WTC11 (cell line): Measurements from ENCODE around the gene IRF3. TPM values are rescaled to one million over a fixed set of nuclear protein-coding genes. Genes with fewer than 3 reads are reported as not detected.

Experiments used
- ATAC-seq: fragments of 200-7000 bp; cut with Tn5 transposase; 2 replicates; pipeline ENCODE4 v1.10.0; 2021; ENCODE audit warnings: mild to moderate bottlenecking, moderate library complexity
- CTCF ChIA-PET: fragments of 300-600 bp; sonication (Branson Sonifier 250); formaldehyde crosslinking; loops from one replicate; lab custom pipeline; 2021; ENCODE audit warnings: antibody characterized with exemption; lab: Charles Lee
- POLR2A ChIA-PET: fragments of 350-600 bp; sonication (Branson Sonifier 250); formaldehyde crosslinking; loops from one replicate; lab custom pipeline; 2021; ENCODE audit warnings: antibody characterized with exemption; lab: Charles Lee
- DNase-seq: peaks from one replicate; pipeline ENCODE4 v3.0.0; 2021; ENCODE audit warnings: low spot score
- H3K27ac Mint-ChIP-seq: 2 replicates; pipeline ENCODE4 v1.8.0; 2021; ENCODE audit warnings: mixed read lengths
- H3K27me3 Mint-ChIP-seq: 2 replicates; pipeline ENCODE4 v1.8.0; 2021; ENCODE audit warnings: low read depth, mild to moderate bottlenecking, moderate library complexity, mixed read lengths
- H3K36me3 Mint-ChIP-seq: 2 replicates; pipeline ENCODE4 v1.8.0; 2021; ENCODE audit warnings: mixed read lengths
- H3K4me1 Mint-ChIP-seq: 2 replicates; pipeline ENCODE4 v1.8.0; 2022; ENCODE audit warnings: mixed read lengths
- H3K4me3 Mint-ChIP-seq: 2 replicates; pipeline ENCODE4 v1.8.0; 2021; ENCODE audit warnings: mild to moderate bottlenecking, moderate library complexity, mixed read lengths
- H3K9me3 Mint-ChIP-seq: 2 replicates; pipeline ENCODE4 v1.8.0; 2021; ENCODE audit warnings: mixed read lengths
- ATF3 ChIP-seq: sonication (generic); formaldehyde crosslinking; conservative IDR thresholded peaks from 2 replicates; pipeline ENCODE4 v1.8.1; 2022; ENCODE audit warnings: mild to moderate bottlenecking, missing genetic modification reagents
- CREB1 ChIP-seq: sonication (generic); formaldehyde crosslinking; IDR thresholded peaks from 2 replicates; pipeline ENCODE4 v1.8.0; 2023; ENCODE audit warnings: mild to moderate bottlenecking, missing genetic modification reagents
- CREM ChIP-seq: sonication (generic); formaldehyde crosslinking; IDR thresholded peaks from 2 replicates; pipeline ENCODE4 v1.8.1; 2022; ENCODE audit warnings: mild to moderate bottlenecking, missing genetic modification reagents, moderate library complexity
- EMX1 ChIP-seq: fragments of 250-450 bp; sonication (Bioruptor Pico); IDR thresholded peaks from 2 replicates; pipeline ENCODE4 v1.8.0; 2021; ENCODE audit warnings: mild to moderate bottlenecking
- HMGA2 ChIP-seq: fragments of 250-450 bp; sonication (Bioruptor Pico); IDR thresholded peaks from 2 replicates; pipeline ENCODE4 v1.4.0; 2021; ENCODE audit warnings: mild to moderate bottlenecking, moderate library complexity
- MLX ChIP-seq: sonication (generic); formaldehyde crosslinking; IDR thresholded peaks from 2 replicates; pipeline ENCODE4 v1.8.1; 2023; ENCODE audit warnings: mild to moderate bottlenecking, missing genetic modification reagents, moderate library complexity
- PRRX2 ChIP-seq: fragments of 250-450 bp; sonication (Bioruptor Pico); IDR thresholded peaks from 2 replicates; pipeline ENCODE4 v1.8.0; 2021; ENCODE audit warnings: mild to moderate bottlenecking
- SMAD3 ChIP-seq: sonication (generic); formaldehyde crosslinking; IDR thresholded peaks from 2 replicates; pipeline ENCODE4 v1.8.0; 2022; ENCODE audit warnings: missing genetic modification reagents, mild to moderate bottlenecking, borderline replicate concordance
- TCF7 ChIP-seq: sonication (generic); formaldehyde crosslinking; IDR thresholded peaks from 2 replicates; pipeline ENCODE4 v1.8.0; 2022; ENCODE audit warnings: mild to moderate bottlenecking, low read depth, missing genetic modification reagents, moderate library complexity
- ZNF121 ChIP-seq: sonication (generic); formaldehyde crosslinking; IDR thresholded peaks from 2 replicates; pipeline ENCODE4 v1.8.0; 2023; ENCODE audit warnings: missing genetic modification reagents
- ZNF138 ChIP-seq: sonication (generic); formaldehyde crosslinking; conservative IDR thresholded peaks from 2 replicates; pipeline ENCODE4 v1.8.1; 2022; ENCODE audit warnings: mild to moderate bottlenecking, moderate library complexity, missing genetic modification reagents
- ZNF317 ChIP-seq: sonication (generic); formaldehyde crosslinking; IDR thresholded peaks from 2 replicates; pipeline ENCODE4 v1.8.1; 2023; ENCODE audit warnings: low read depth, mild to moderate bottlenecking, moderate library complexity, missing genetic modification reagents, borderline replicate concordance
- ZNF396 ChIP-seq: fragments of 250-450 bp; sonication (Bioruptor Pico); IDR thresholded peaks from 2 replicates; pipeline ENCODE4 v1.8.0; 2021; ENCODE audit warnings: mild to moderate bottlenecking, moderate library complexity, borderline replicate concordance
- ZNF416 ChIP-seq: fragments of 250-450 bp; sonication (Bioruptor Pico); IDR thresholded peaks from 2 replicates; pipeline ENCODE4 v1.9.0; 2021; ENCODE audit warnings: mild to moderate bottlenecking, inconsistent platforms
- ZNF423 ChIP-seq: fragments of 250-450 bp; sonication (Bioruptor Pico); IDR thresholded peaks from 2 replicates; pipeline ENCODE4 v2.1.2; 2022; ENCODE audit warnings: mild to moderate bottlenecking, moderate library complexity
- ZNF512 ChIP-seq: sonication (generic); formaldehyde crosslinking; IDR thresholded peaks from 2 replicates; pipeline ENCODE4 v1.8.1; 2022; ENCODE audit warnings: missing genetic modification reagents, borderline replicate concordance
- total RNA-seq: library from RNA; stranded (reverse); gene quantifications from 3 replicates; pipeline ENCODE4 v1.2.3, GENCODE V29; 2021
- TF ChIP-seq, protein P1 (sequence below): sonication (generic); formaldehyde crosslinking; IDR thresholded peaks from 2 replicates; pipeline ENCODE4 v1.8.0; 2022; ENCODE audit warnings: mild to moderate bottlenecking, missing genetic modification reagents

Gene IRF3
- total RNA-seq, 1 experiment from 2014 or later: 165 TPM

DNA sequence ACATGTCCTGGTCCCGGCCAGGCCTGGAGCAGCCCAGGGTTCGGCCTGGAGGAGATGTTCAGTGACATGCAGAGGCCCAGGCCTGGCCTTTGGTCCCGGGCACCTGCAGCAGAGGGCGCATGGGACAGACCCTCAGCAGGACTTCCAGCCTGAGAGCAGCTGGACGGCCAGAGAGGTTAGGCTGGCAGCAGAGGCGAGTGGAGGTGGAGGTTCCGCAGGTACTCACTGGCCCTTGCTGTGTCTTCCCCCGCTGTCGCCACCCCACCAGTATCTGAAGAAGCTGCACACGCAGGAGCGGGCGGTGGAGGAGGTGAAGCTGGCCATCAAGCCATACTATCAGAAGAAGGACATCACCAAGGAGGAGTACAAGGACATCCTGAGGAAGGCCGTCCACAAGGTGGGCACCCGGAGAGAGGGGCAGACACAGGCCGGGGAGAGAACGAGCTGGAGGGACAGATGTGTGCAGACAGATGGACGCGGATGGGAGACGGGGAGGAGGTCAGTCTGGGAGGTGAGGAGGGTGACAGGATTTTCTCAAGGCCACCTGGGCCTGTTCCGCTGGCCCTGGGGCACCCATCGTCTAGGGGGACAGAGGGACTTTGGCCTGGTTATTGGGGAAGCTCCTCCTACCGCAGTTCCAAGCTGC, 8.0 kb downstream of the IRF3 start:
- ChIA-PET CTCF (interaction anchor here (0.6 to 1.3 kb wide), 3 partner anchors 20 to 41 kb away, joined by 3 to 4 read pairs (median 3); partner anchors contain the start of gene PRMT1), POLR2A (interaction anchor here (0.9 kb wide), 1 partner anchor 16 kb away, joined by 3 read pairs; the partner anchor contains the start of gene SCAF1)
- Mint-ChIP-seq H3K4me3 (no peak overlapping the region), H3K27ac (peak overlapping the region; percentile 15; the same call in 1 of the 2 replicates), H3K9me3 (peaks cover 7% of the 10 kb centered on the region), H3K36me3 (peaks cover 70% of the 10 kb centered on the region), H3K27me3 (no peaks in the 10 kb centered on the region), H3K4me1 (peaks cover 10% of the 10 kb centered on the region)
- no peak for TF ChIP-seq HMGA2 (CRISPR knock-in tag)
- DNase-seq (no peak), ATAC-seq (no peak)

DNA sequence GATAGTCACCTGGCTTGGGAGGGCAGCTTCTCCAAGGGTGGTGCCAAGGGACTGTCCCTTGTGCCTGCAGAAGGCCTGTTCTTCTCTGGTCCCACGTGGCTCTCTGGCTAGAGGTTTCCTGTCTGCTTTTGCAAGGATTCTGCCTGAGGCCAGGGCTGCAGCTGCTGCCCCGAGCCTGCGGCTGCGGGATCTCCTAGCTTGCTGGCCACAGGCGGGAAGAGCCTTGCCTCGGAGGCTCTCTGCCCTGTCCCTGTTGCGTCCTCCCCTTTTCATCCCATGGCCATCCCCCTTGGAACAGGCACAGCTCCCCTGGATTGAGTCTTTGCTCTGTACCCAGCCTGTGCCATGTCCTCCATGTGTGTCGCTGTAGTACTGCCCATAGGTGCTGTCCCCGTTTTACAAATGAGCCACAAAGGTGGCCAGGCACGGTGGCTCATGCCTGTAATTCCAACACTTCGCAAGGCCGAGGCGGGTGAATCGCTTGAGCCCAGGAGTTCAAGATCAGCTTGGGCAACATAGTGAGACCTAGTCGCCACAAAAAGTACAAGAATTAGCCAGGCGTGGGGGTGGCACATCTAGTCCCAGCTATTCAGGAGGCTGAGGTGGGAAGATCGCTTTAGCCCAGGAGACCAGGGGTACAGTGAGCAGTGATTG, 9.1 kb downstream of the IRF3 start:
- H3K36me3 Mint-ChIP-seq: peaks cover 63% of the 10 kb centered on the region
- H3K27ac Mint-ChIP-seq: peak overlapping the region; percentile 19
- no peak for ATAC-seq
- no peaks in the 10 kb centered on the region for H3K27me3 Mint-ChIP-seq
- POLR2A ChIA-PET: no interaction called here
- TF ChIP-seq EMX1 (no peak), MLX (CRISPR knock-in tag) (no peak), PRRX2 (CRISPR knock-in tag) (no peak), ZNF317 (no peak), ZNF512 (CRISPR knock-in tag) (no peak)
- H3K4me1 Mint-ChIP-seq: peaks cover 10% of the 10 kb centered on the region
- peaks cover 7% of the 10 kb centered on the region for H3K9me3 Mint-ChIP-seq
- no peak overlapping the region for H3K4me3 Mint-ChIP-seq
- DNase-seq: no peak
- CTCF ChIA-PET: interaction anchor here (0.8 to 1.9 kb wide), 3 partner anchors 20 to 28 kb away, joined by 3 to 5 read pairs (median 3); no protein-coding TSS in a partner anchor

- Mint-ChIP-seq H3K36me3 (peaks cover 58% of the 10 kb centered on the region), H3K27me3 (no peaks in the 10 kb centered on the region), H3K4me3 (no peak overlapping the region), H3K9me3 (peaks cover 7% of the 10 kb centered on the region)
- POLR2A ChIA-PET: interaction anchor here (0.8 kb wide), 1 partner anchor 16 kb away, joined by 4 read pairs; the partner anchor contains the start of gene RRAS
- TF ChIP-seq ZNF121 (CRISPR knock-in tag): peak; percentile 63; the same call in 1 of the 2 replicates
- TF ChIP-seq ZNF138 (CRISPR knock-in tag): no peak
- TF ChIP-seq, all 79 proteins: peak for 1
- ATAC-seq: no peak
- H3K4me1 Mint-ChIP-seq: peaks cover 10% of the 10 kb centered on the region
- H3K27ac Mint-ChIP-seq: peak overlapping the region; percentile 19; the same call in 1 of the 2 replicates
- CTCF ChIA-PET: interaction anchor here (0.8 to 1.9 kb wide), 5 partner anchors 16 to 34 kb away, joined by 3 to 5 read pairs (median 3); partner anchors contain the start of gene RRAS
- DNase-seq: no peak
Observed at GRCh38 chr19:49655570-49656455, 9.8 kb downstream of the IRF3 start.

GRCh38 chr19:49654581-49654980, 11.1 kb downstream of the IRF3 start:
- ChIA-PET POLR2A (no interaction called here), CTCF (interaction anchor here (1.2 to 1.9 kb wide), 3 partner anchors 15 to 35 kb away, joined by 3 to 5 read pairs (median 4); partner anchors contain the start of gene RRAS)
- Mint-ChIP-seq H3K4me3 (no peak overlapping the region), H3K36me3 (peaks cover 51% of the 10 kb centered on the region), H3K27ac (no peak overlapping the region), H3K27me3 (no peaks in the 10 kb centered on the region), H3K4me1 (peaks cover 10% of the 10 kb centered on the region), H3K9me3 (no peaks in the 10 kb centered on the region)
- ATAC-seq (no peak), DNase-seq (no peak)
- TF ChIP-seq SMAD3 (CRISPR knock-in tag) (no peak), MLX (CRISPR knock-in tag) (no peak), ZNF416 (CRISPR knock-in tag) (no peak), CREM (CRISPR knock-in tag) (no peak), ATF3 (no peak), ZNF423 (CRISPR knock-in tag) (no peak), ZNF396 (no peak), CREB1 (CRISPR knock-in tag) (no peak), TCF7 (CRISPR knock-in tag) (no peak), ZNF512 (CRISPR knock-in tag) (no peak)
- TF ChIP-seq, protein P1, sequence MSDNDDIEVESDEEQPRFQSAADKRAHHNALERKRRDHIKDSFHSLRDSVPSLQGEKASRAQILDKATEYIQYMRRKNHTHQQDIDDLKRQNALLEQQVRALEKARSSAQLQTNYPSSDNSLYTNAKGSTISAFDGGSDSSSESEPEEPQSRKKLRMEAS (CRISPR knock-in tag): no peak
